HG02759 (cell line): ENCODE results near the gene AOC3.
"Not testable (repeated sequence)": the region's sequence is repeated elsewhere in the genome, so short reads cannot be mapped to it uniquely, and the experiment has no call there.

ENCODE experiments used
- ATAC-seq: cut with Tn5 transposase; IDR thresholded peaks from one replicate; pipeline ENCODE4 v1.9.1; 2021; ENCODE audit warnings: mild to moderate bottlenecking, moderate library complexity; ENCODE audit not compliant: unreplicated experiment

The AOC3 gene

DNA sequence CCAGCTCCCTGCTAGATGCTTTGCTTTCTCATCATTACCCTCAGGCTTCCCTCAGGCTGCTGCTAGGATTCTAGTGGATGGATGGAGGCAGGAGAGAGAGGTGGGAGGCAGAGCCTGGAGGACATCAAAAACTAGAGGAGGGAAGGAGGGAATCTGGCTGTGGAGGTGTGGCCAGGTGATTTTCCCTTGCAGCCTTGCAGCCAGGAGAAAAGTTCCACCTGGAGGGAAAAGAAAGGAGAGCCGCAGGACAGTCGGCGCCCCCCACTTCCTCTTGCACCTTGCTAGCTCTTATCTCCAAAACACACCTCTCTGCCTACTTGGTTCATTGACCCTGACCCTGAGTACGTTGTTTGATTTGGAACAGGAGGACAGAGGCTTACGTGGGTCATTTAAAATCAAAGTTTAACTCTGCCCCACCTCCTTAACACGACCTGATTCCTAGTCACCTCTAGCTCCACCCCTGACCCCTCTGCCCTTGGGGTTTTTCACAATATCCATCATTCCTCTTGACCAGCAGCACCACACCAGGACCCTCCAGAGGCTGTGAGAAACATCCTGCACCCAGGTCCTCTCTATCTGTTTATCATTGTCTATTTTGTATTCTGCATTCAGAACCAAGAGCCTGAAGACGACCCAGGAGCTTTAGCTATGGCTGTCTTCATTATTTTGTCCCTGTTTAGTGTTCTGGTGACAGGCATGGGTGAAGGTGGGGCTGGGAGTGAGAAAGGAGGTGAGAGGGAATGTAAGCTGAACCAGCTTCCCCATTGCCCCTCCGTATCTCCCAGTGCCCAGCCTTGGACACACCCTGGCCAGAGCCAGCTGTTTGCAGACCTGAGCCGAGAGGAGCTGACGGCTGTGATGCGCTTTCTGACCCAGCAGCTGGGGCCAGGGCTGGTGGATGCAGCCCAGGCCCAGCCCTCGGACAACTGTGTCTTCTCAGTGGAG lies 15.9 kb downstream of the AOC3 start:
- no peak for ATAC-seq

DNA sequence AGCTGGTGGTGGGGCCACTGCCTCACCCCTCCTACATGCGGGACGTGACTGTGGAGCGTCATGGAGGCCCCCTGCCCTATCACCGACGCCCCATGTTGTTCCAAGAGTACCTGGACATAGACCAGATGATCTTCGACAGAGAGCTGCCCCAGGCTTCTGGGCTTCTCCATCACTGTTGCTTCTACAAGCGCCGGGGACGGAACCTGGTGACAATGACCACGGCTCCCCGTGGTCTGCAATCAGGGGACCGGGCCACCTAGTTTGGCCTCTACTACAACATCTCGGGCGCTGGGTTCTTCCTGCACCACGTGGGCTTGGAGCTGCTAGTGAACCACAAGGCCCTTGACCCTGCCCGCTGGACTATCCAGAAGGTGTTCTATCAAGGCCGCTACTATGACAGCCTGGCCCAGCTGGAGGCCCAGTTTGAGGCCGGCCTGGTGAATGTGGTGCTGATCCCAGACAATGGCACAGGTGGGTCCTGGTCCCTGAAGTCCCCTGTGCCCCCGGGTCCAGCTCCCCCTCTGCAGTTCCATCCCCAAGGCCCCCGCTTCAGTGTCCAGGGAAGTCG lies 16.8 kb downstream of the AOC3 start:
- ATAC-seq: not testable (repeated sequence)

DNA sequence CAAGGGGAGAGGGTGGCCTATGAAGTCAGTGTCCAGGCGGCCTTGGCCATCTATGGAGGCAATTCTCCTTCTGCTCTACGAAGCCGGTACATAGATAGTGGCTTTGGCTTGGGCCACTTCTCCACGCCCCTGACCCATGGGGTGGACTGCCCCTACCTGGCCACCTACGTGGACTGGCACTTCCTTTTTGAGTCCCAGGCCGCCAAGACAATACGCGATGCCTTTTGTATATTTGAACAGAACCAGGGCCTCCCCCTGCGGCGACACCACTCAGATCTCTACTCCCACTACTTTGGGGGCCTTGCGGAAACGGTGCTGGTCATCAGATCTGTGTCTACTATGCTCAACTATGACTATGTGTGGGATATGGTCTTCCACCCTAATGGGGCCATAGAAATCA lies 17.3 kb downstream of the AOC3 start:
- ATAC-seq: no peak

DNA sequence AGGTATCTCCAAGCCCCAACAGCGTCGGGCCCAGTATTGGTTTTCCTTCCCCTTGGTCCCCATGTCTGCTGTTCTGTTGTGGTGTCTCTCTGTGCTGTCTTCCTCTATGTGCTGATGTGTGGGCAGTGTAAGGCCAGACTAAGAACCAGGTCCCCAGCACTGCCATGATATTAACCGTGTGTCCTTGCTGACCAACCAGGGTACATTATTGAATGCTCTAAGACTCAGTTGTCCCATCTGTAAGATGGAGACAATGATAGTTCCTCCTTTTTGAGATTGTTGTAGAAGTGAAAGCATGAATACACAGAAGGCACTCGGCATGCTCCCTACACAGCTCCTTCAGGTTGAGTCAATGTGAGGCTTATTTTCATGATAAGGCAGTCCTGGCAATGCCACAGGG lies 20.6 kb downstream of the AOC3 start:
- ATAC-seq: no peak

DNA sequence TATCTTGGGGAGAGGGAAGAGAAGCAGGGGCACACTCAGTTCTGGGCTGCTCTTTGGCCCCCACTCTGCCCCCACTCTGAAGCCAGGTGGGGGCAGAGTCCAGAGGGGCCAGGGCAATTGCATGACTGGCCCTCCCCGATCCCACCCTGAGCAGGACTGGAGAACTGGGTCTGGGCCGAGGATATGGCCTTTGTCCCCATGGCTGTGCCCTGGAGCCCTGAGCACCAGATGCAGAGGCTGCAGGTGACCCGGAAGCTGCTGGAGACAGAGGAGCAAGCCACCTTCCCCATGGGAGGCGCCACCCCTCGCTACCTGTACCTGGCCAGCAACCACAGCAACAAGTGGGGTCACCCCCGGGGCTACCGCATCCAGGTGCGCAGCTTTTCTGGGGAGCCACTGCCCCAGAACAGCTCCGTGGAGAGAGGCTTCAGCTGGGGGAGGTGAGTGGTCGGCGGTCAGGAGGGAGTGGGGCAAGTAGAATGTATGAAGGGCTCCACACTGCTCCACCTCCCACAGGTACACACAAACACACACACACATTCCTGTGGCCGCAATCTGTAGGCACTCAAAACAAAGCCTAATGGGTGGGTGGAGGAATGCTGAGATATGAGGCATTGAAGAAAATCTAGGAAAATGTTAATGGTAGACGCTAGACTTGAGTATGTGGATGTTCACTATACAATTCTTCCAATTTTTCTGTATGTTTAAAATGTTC lies 21.4 kb downstream of the AOC3 start:
- no peak for ATAC-seq

DNA sequence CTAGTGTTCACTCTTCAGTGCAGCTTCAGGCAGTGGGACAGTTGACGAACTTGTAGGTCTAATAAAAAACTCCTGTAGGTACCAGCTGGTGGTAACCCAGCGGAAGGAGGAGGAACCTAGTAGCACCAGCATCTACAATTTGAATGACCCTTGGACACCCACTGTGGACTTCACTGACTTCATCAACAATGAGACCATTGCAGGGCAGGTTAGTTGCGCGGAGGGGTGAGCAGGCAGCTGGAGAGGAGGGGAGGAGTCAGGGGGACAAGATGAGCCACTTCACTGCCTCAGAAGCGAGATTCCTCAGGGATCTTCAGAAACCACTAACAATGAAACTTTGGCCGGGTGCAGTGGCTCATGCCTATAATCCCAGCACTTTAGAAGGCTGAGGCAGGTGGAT lies 22.3 kb downstream of the AOC3 start:
- no peak for ATAC-seq

DNA sequence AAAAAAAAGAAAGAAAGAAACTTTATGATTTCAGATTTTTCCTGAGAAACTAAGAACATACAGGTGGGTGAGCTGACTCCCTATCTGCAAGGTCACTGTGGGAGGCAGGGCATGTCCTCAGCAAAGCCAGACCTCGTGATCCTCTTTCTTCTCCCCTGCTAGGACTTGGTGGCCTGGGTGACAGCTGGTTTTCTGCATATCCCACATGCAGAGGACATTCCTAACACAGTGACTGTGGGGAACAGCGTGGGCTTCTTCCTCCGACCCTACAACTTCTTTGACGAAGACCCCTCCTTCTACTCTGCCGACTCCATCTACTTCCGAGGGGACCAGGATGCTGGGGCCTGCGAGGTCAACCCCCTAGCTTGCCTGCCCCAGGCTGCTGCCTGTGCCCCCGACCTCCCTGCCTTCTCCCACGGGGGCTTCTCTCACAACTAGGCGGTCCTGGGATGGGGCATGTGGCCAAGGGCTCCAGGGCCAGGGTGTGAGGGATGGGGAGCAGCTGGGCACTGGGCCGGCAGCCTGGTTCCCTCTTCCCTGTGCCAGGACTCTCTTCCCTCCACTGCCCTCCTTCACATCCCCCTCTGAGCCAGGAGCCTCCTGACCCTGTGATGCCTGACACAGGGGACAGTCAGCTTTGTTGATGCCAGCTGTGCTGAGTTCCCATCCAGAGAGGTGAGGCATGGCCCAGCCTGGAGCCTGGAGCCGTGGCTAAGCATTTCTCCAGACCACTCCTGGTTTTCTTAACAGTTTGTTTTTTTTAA lies 23.1 kb downstream of the AOC3 start:
- ATAC-seq: not testable (repeated sequence)

DNA sequence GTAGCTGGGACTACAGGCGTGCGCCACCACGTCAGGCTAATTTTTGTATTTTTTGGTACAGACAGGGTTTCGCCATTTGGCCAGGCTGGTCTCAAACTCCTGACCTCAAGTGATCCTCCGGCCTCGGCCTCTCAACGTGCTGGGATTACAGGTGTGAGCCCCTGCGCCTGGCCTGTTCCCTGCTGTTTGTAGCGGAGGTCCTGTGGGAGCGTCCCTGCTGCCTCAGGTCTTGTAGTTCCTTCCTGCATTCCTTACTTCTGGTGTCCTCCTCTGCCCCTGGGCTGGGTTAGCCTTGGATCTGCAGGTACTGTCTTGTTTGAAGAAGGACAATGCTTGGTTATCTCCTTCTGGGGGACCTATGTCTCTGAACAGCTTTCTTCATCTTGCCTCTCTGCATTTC lies 26.0 kb downstream of the AOC3 start:
- no peak for ATAC-seq

DNA sequence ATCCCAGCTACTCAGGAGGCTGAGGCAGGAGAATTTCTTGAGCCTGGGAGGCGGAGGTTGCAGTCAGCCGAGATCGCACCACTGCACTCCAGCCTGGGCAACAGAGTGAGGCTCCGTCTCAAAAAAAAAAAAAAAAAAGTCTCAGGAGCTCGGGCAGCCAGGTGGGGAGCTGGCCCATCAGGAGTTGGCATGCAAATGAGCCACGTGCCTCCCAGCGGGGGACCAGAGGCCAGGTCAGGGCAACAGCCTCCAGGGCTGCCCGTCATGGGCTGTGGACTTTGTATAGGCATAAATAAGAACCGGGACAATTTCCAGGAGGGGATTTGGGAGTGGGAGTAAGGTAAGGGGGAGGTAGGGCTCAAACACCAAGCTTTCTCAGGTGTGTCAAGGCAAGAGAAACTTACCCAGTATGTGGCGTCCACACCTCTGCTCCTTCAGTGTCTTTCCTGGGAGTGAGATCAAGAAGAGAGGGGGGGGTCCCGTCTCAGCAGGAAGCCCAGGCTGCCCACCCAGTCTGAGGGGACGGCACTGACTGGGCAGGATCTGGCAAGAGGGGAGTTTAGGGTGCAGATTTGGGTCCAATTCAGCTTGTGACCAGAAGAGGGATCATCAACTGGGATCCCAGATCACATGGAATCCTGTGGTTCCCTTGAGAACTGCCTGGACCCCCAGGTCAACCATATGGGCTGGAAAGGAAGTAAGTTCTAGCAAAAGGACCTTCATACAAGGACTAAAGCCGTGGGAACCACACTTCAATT lies 27.3 kb downstream of the AOC3 start:
- ATAC-seq: no peak

DNA sequence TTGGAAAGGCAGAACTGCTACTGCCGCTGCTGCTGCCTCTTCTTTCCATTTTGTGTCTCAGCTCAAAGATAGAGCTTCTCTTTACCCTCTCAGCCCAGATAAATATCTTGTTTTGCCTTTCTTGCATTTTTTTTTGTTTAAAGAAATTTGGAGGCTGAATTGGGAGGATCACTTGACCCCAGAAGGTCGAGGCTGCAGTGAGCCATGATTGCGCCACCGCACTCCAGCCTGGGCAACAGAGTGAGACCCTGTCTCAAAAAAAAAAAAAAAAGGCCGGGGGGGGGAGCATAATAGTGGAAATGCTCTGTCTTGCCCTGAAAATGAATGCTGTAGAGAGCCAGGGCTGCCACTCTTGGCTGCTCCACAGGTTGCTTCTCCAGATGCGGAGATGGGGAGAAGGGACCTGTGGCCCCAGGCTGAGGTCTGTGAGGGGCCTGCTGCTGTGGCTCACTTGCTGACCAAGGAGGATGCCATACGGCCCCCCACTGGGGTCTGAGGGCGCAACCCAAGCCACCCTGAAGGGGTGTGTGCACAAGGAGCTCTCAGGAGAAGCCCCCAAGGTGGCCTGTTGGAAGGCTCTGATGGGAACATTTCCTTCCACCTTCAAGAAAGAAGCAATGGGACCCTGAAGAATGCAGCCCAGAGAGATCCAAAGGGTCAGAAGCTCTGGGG lies 28.1 kb downstream of the AOC3 start:
- no peak for ATAC-seq

DNA sequence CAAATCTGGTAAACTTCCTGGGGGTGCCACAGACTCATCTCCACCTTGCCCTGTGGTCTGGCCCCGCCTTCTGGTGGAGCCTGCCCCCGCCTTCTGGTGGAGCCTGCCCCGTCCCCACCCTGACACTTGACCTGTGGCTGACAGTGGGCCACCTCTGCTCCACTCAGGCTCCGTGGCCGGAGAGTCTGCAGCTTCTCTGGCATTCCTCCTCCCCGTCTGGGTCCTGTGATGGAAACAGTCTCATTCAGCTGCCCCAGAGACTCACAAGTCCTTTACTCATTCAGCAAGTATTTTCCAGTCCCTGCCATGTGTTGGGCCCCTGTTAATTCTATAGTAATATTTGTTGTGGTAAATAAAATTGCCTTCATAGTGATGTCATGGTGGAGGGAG lies 28.6 kb downstream of the AOC3 start:
- no peak for ATAC-seq

DNA sequence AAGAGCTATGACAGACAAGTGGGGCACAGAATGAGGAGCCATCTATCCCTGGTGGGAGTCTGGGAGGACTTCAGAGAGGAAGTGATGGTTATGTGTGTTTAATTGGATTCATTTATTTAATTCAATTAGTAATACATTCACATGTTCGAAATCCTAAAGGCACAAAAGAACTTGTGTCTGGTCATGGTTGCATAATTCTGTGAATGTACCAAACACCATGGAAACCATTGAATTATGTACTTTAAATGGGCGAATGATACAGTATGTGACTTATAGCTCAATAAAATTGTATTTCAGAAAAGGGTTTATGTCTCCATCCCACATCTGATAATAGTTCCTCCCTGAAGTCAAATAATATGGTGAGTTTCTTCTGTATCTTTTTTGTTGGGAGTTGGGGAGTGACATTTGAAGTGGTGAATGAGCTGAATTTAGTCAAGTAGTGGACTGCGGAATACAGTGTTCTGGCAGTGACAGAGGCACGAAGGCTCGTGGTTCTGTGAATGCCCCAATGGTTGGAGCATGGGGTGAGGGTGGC lies 29.8 kb downstream of the AOC3 start:
- ATAC-seq: no peak

DNA sequence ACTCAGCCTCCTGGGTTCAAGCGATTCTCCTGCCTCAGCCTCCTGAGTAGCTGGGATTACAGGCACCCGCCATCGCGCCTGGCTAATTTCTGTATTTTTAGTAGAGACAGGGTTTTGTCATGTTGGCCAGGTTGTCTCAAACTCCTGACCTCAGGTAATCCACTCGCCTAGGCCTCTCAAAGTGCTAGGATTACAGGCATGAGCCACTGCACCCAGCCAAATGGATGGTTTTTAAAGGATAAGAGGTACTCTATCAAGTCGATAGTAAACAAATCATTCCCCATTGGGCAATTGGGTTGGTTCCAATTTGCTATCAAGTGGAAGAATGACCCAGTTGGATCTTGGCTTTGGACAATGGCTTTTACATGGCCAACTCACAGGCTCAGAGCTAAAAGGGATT lies 30.7 kb downstream of the AOC3 start:
- ATAC-seq: not testable (repeated sequence)

DNA sequence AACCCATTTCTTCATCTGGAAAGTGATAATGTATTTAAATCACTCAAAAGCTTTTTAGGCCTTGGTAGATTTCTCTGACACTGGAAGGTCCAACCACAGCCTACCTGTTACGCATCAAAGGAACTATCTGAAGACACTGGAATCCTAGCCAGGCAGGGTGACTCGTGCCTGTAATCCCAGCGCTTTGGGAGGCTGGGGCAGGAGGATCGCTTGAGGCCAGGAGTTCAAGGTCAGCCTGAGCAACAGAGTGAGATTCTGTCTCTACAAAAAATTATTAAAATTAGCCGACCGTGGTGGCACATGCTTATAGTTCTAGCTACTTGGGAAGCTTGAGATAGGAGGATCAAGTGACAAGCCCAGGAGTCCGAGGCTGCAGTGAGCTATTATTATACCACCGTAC lies 31.2 kb downstream of the AOC3 start:
- no peak for ATAC-seq

DNA sequence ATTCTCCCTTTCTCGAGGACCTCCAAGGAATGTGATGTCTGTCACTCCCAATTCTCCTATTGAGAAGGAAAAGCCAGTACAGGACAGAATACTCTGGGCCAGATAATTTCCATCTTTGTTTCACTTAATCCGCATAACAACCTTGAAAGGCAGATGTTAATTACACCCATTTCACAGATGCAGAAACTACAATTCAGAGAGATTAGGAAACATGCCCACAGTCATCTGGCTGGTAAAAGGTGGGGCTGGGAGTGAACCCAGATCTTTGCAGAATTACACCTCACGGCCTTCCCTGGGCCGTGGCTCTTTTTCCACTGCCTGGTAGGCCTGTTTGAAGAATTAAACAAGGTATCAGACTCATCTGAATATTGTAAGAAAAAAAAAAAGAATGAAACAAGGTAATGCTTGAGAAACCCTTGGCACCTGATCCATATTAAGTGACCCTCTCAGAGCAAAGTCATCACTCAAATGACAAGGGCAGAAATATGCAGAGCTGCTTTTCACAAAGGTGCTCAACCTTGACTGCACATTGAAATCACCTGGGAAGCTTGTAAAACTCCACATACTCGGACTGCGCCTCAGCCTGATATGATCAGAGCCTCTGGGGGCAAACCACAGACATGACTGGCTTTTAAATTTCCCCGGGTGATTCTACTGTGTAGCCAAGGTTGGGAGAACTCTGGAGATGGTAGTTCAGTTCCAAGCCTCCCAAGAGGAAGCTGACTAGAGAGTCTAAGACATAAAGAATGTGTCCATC lies 33.0 kb downstream of the AOC3 start:
- no peak for ATAC-seq

DNA sequence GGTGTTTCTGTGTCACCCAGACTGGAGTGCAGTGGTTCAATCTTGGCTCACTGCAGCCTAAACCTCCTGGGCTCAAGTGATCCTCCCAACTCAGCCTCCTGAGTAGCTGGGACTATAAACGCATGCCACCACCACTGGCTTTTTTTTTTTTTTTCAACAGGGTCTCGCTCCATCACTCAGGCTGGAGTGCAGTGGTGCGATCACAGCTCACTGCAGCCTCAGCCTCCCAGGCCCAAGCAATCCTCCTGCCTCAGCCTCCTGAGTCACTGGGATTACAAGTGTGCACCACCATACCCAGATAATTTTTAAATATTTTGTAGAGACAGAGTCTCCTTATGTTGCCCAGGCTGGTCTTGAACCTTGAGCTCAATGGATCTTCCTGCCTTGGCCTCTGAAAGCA lies 34.8 kb downstream of the AOC3 start:
- ATAC-seq: not testable (repeated sequence)

DNA sequence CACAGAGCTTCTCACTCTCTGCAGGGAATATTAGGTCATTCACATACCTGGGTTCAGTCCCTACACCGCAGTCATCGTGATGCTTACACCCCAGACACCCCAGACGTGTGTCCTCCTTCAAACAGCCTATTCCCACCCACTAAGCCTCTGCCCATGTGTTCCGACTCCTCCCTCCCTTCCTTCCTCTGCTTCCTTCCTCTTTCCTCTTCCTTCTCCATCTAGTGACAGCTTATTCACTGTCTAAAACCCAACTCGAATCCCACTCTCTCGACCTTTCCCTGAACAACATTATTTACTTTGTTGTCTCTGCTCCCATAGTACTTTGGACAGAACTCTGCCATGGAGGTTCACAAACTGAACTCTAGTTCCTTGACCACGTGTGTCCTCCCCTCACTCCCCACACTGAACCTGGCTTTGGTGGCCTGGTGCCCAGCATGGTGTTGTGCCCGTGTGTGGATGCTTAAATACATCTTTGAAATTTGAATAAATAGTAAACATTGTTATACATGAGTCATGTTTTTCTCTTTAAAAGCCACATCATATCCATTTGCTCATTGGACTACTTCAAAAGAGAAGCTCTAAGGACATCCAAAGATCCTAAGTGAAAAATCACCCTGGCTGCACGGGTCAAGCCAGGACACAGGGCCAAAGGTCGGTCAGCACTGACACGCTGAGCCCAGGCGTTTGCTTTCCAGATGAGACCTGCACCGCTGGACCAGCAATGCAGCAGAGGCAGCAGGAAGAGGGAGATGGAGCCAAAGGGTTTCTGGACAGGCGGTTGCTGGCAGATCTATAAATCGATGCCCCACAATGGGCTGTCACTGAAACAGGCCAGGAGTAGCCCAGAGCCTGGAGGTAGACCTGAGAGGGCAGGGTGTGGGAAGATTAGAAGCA lies 35.5 kb downstream of the AOC3 start:
- no peak for ATAC-seq

DNA sequence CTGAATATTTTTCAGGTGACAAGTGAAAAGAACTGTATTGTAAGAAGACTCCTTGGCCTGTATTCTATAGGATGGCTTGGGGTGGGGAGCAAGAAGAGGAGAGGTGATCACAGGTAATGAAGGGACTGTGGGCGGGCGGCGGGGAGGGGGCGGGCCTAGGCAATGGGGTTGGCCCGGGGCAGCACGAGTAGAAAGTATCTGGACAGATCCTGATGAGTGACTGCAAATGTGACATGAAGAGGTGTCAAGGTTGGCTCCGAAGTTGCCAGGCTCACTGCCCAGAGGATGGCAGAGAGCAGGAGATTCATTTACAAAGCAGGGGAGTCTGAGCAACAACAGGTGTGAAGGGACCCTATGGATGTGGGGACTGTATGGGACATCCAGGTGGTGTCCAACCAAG lies 38.8 kb downstream of the AOC3 start:
- ATAC-seq: no peak
